ENCODE measurements around the gene SCAP. TPM values are rescaled to one million over a fixed set of nuclear protein-coding genes. Genes with fewer than 3 reads are reported as not detected.

Gene SCAP
- total and polyA plus RNA-seq, 2 experiments from 2014 or later: 35.5 to 141 TPM

- TF ChIP-seq, protein P1, sequence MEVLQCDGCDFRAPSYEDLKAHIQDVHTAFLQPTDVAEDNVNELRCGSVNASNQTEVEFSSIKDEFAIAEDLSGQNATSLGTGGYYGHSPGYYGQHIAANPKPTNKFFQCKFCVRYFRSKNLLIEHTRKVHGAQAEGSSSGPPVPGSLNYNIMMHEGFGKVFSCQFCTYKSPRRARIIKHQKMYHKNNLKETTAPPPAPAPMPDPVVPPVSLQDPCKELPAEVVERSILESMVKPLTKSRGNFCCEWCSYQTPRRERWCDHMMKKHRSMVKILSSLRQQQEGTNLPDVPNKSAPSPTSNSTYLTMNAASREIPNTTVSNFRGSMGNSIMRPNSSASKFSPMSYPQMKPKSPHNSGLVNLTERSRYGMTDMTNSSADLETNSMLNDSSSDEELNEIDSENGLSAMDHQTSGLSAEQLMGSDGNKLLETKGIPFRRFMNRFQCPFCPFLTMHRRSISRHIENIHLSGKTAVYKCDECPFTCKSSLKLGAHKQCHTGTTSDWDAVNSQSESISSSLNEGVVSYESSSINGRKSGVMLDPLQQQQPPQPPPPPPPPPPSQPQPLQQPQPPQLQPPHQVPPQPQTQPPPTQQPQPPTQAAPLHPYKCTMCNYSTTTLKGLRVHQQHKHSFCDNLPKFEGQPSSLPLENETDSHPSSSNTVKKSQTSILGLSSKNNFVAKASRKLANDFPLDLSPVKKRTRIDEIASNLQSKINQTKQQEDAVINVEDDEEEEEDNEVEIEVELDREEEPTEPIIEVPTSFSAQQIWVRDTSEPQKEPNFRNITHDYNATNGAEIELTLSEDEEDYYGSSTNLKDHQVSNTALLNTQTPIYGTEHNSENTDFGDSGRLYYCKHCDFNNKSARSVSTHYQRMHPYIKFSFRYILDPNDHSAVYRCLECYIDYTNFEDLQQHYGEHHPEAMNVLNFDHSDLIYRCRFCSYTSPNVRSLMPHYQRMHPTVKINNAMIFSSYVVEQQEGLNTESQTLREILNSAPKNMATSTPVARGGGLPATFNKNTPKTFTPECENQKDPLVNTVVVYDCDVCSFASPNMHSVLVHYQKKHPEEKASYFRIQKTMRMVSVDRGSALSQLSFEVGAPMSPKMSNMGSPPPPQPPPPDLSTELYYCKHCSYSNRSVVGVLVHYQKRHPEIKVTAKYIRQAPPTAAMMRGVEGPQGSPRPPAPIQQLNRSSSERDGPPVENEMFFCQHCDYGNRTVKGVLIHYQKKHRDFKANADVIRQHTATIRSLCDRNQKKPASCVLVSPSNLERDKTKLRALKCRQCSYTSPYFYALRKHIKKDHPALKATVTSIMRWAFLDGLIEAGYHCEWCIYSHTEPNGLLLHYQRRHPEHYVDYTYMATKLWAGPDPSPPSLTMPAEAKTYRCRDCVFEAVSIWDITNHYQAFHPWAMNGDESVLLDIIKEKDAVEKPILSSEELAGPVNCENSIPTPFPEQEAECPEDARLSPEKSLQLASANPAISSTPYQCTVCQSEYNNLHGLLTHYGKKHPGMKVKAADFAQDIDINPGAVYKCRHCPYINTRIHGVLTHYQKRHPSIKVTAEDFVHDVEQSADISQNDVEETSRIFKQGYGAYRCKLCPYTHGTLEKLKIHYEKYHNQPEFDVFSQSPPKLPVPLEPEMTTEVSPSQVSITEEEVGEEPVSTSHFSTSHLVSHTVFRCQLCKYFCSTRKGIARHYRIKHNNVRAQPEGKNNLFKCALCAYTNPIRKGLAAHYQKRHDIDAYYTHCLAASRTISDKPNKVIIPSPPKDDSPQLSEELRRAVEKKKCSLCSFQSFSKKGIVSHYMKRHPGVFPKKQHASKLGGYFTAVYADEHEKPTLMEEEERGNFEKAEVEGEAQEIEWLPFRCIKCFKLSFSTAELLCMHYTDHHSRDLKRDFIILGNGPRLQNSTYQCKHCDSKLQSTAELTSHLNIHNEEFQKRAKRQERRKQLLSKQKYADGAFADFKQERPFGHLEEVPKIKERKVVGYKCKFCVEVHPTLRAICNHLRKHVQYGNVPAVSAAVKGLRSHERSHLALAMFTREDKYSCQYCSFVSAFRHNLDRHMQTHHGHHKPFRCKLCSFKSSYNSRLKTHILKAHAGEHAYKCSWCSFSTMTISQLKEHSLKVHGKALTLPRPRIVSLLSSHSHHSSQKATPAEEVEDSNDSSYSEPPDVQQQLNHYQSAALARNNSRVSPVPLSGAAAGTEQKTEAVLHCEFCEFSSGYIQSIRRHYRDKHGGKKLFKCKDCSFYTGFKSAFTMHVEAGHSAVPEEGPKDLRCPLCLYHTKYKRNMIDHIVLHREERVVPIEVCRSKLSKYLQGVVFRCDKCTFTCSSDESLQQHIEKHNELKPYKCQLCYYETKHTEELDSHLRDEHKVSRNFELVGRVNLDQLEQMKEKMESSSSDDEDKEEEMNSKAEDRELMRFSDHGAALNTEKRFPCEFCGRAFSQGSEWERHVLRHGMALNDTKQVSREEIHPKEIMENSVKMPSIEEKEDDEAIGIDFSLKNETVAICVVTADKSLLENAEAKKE (CRISPR knock-in tag; IDR thresholded peaks at IDR 0.05): no peak
Observed at GRCh38 chr3:47399531-47400270, 76.0 kb downstream of the SCAP start (continued).

GRCh38 chr3:47399016-47399415 lies 76.7 kb downstream of the SCAP start:
- Mint-ChIP-seq H3K9me3 (no peaks in the 10 kb centered on the region), H3K27ac (peak overlapping the region; percentile 53; the same call in 1 of the 2 replicates), H3K4me3 (no peak overlapping the region), H3K27me3 (ENCODE audit: insufficient read depth, low read depth, poor library complexity) (peaks cover 6% of the 10 kb centered on the region), H3K36me3 (ENCODE audit: low read depth) (peaks cover 11% of the 10 kb centered on the region; the same call in 1 of the 3 replicates), H3K4me1 (peaks cover 2% of the 10 kb centered on the region; the same call in 2 of the 3 replicates)
- Histone ChIP-seq H3K79me2 (replicated peaks; ENCODE audit: insufficient read depth) (peaks cover 20% of the 10 kb centered on the region), H3K27me3 (ENCODE audit: insufficient read depth) (no peaks in the 10 kb centered on the region), H2AFZ (no peak overlapping the region), H3F3A (replicated peaks; ENCODE audit: low read depth) (peaks cover 5% of the 10 kb centered on the region; the same call in 1 of the 2 replicates), H3K36me3 (ENCODE audit: insufficient read depth) (no peaks in the 10 kb centered on the region; the same call in 1 of the 2 replicates), H3K4me2 (no peak overlapping the region), H3K4me1 (ENCODE audit: insufficient read depth) (peaks cover 2% of the 10 kb centered on the region; the same call in 1 of the 2 replicates), H3K9me2 (ENCODE audit: insufficient read depth) (no peaks in the 10 kb centered on the region), H3K27ac (ENCODE audit: low read depth) (no peak overlapping the region), H3K4me3 (no peak overlapping the region), H4K20me1 (replicated peaks; ENCODE audit: insufficient read depth) (peaks cover 22% of the 10 kb centered on the region)
- no peak for ATAC-seq
- no peak for DNase-seq (ENCODE audit: low spot score)
- TF ChIP-seq EZH2phosphoT487 (IDR thresholded peaks at IDR 0.05; ENCODE audit: unreplicated experiment) (no peak), CREB1 (CRISPR knock-in tag; IDR thresholded peaks at IDR 0.05; ENCODE audit: low read depth) (no peak), NANOG (IDR thresholded peaks at IDR 0.05; ENCODE audit: borderline replicate concordance) (no peak), ZNF114 (CRISPR knock-in tag; IDR thresholded peaks at IDR 0.05) (no peak), CTCF (conservative IDR thresholded peaks at IDR 0.05; ENCODE audit: low read depth in 2 of 2) (no peak)
- TF ChIP-seq, protein P1 (CRISPR knock-in tag; IDR thresholded peaks at IDR 0.05): no peak
